Mesenteric fat pad (tissue), 1 donor: ENCODE results near the gene AMIGO3. TPM values are rescaled to one million over a fixed set of nuclear protein-coding genes. Genes with fewer than 3 reads are reported as not detected.

ENCODE experiments used
- DNase-seq: peaks from one replicate; pipeline ENCODE4 v3.0.0-alpha.2; 2020; ENCODE audit warnings: low spot score
- total RNA-seq: library from RNA; stranded (reverse); fragmentation: NEBNext Ultra II Directional; extraction: Animal tissue kit (Norgen Biotek cat#: 25700); gene quantifications from one replicate; pipeline ENCODE4 v1.2.1, GENCODE V29; 2021
- donor health status: DM: yes; HTN: yes; CAD: no.

AMIGO3 gene
- total RNA-seq, 1 donor from 2014 or later: not detected

DNA sequence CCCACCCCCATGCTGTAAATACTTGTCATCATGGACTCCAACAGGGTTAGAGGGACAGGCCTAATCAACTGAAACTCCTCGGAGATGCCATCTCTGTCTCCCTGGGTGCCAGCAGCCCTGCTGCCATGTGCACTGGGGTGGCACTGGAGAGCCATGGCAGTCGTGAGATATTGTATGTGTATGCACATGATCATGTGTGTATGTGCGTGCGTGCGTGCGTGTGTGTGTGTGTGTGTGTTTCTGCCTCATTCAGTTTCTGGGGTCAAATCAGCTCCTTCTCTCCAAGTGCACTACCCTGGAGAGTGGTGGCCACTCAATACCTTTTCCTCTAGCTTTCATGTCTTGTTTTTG lies 48.6 kb downstream of the AMIGO3 start:
- no peak for DNase-seq

DNA sequence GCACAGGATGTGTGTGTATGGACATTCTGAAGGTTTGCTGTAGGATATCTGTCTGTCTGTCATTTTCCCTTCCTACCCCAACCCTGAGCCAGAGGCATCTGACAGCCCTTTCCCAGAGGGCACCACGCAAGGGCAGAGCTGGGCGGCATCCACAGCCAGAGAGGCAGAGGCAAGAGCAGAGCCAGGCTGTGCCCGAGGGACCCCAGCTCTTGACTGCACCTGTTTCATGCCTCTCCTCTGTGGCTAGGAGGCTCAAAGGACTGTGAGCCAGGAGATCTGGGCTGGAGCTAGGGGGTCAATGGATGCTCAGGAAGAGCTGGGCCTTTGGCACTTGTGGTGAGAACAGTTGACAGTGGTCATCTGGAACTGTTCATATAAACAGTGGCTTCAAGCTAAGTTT lies 50.1 kb downstream of the AMIGO3 start:
- DNase-seq: no peak

DNA sequence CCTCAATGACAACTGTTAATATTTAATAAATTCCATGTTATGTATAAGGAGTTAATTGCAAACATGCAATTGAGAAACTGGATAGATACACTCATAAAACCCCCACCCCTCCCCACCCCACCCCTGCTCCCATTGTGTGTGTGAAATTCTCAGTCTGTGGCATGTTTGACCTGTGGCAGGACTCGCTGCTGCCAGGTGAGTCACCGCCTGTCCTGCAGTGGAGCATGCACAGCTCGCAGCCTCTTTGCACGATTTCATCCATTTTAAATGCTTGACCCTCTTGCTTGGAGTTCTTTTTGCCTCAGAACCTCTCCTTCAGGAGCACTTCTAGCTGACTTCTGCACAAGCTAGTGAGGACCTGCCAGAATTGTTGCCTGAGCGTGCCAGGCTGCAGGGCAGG lies 50.6 kb downstream of the AMIGO3 start:
- no peak for DNase-seq

DNA sequence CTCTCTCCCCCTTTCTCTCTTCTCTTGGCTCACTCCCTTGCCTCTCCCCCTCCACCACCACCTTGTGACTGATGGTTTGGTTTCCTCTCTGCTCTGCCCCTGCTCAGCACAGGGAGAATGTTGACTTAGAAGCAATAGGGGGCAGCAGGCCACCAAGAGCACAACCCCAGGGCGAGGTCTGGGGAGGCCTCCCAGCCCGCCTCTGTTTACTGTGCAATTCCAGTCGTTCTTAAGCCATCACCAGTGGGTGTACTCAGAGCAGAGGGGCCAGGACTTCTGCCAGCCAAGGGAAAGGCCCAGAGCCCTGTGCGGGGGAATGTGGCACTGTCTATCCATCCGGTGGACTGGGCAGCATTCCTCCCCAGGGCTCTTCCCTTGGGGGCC lies 51.1 kb downstream of the AMIGO3 start:
- DNase-seq: no peak

DNA sequence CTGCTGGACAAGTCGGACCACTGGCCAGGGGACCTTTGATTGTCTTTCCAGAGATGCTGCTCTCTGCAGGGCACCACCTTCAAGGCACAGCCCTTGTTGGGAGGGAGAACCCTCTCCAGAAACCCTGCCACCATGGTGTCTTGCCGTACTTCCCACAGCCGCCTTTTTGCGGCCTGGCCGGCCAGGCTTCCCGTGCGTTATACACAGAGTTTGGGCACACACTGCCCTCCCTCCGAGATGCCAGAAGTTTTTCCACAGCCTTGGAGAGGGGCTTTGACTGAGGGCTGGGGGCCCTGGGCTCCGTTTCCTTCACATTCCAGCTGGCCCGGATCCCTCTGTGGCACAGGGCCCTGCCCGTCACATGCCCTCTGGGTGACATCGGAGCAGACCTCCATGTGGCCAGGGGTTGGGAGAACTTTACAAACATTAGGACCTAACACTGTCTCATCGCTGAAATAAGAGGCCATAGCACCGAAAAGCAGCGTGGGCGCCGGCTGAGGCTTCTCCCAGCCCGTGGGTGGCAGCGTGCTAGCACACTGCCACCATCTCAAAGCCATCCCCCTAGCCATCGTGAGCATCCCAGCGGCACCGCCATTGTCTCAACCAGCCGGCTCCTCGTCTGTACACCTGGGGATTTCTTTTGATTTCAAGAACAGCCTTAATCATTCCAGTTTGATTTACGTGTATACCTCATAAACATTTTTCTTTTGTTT lies 51.6 kb downstream of the AMIGO3 start:
- DNase-seq: no peak

Other genes starting within 250 kb of the AMIGO3 start
- gene DAG1, start 249.4 kb downstream of the AMIGO3 start, total RNA-seq: 63.7 TPM
- 0.16 TPM for gene BSN, start 165.2 kb downstream of the AMIGO3 start, total RNA-seq
- 51.1 TPM for gene APEH, start 45.3 kb downstream of the AMIGO3 start, total RNA-seq
- gene MST1, start 30.2 kb downstream of the AMIGO3 start, total RNA-seq: 5.7 TPM
- gene RNF123, start 30.1 kb downstream of the AMIGO3 start, total RNA-seq: 42.1 TPM
- 45.4 TPM for gene GMPPB, start 4.3 kb upstream of the AMIGO3 start, total RNA-seq
- gene IP6K1, start 66.9 kb upstream of the AMIGO3 start, total RNA-seq: 35.4 TPM
- not detected for gene CDHR4, start 80.2 kb upstream of the AMIGO3 start, total RNA-seq
- 3.2 TPM for gene INKA1, start 83.6 kb upstream of the AMIGO3 start, total RNA-seq
- gene UBA7, start 94.3 kb upstream of the AMIGO3 start, total RNA-seq: 38.2 TPM
- 1.1 TPM for gene TRAIP, start 136.9 kb upstream of the AMIGO3 start, total RNA-seq
- gene CAMKV, start 150.2 kb upstream of the AMIGO3 start, total RNA-seq: not detected
- gene MST1R, start 184.2 kb upstream of the AMIGO3 start, total RNA-seq: 1.8 TPM
- gene MON1A, start 210.1 kb upstream of the AMIGO3 start, total RNA-seq: 9.8 TPM
- gene RBM6, start 220.5 kb upstream of the AMIGO3 start, total RNA-seq: 79.6 TPM